Measurements from ENCODE around the gene CDK10. TPM values are rescaled to one million over a fixed set of nuclear protein-coding genes. Genes with fewer than 3 reads are reported as not detected.

Gene CDK10
- total RNA-seq, 5 donors from 2014 or later (not counting 1 experiment from before 2014, with no cell fraction given) = 108 to 163 (median 138) TPM

- peaks cover 6 to 12% (median 8%) of the 10 kb centered on the region in 3 donors for H3K4me1 Mint-ChIP-seq
- Histone ChIP-seq H3K27ac (ENCODE audit: low read length) (no peak overlapping the region), H3K27me3 (replicated peaks in 1 of 2; ENCODE audit: control insufficient read depth in 2 of 2, extremely low read depth in 1 of 2, insufficient read depth in 2 of 2, low read length in 1 of 2) (peaks cover 0 to 11% of the 10 kb centered on the region in 2 experiments), H3K4me3 (ENCODE audit: control insufficient read depth in 1 of 2, extremely low read depth in 1 of 2, low read length in 1 of 2) (no peak overlapping the region), H3K36me3 (ENCODE audit: control insufficient read depth in 2 of 2, extremely low read depth in 1 of 2, insufficient read depth in 1 of 2, low read length in 1 of 2) (peaks cover 0 to 4% of the 10 kb centered on the region in 2 donors), H3K9me3 (no peaks in the 10 kb centered on the region), H3K4me1 (ENCODE audit: control insufficient read depth in 1 of 2, extremely low read depth in 1 of 2, insufficient read depth in 2 of 2, low read length in 2 of 2) (peaks cover 0 to 35% of the 10 kb centered on the region in 2 experiments)
- no peaks in the 10 kb centered on the region for H3K27me3 Mint-ChIP-seq
- no peak for ATAC-seq (replicated peaks in 1 of 4)
- no peak for DNase-seq
- CTCF ChIA-PET = no interaction called here
- WGBS (ENCODE audit: insufficient coverage) = 92% methylated on average over 7 of the region's 9 CpGs
- H3K27ac Mint-ChIP-seq = no peak overlapping the region
- no peak overlapping the region for H3K4me3 Mint-ChIP-seq
- no peaks in the 10 kb centered on the region for H3K36me3 Mint-ChIP-seq
- POLR2A ChIA-PET = no interaction called here
- H3K9me3 Mint-ChIP-seq = no peaks in the 10 kb centered on the region
These were observed 21.2 kb downstream of the CDK10 start for GRCh38 chr16:89707695-89708094.

- H3K4me1 Mint-ChIP-seq = peaks cover 5 to 11% (median 8%) of the 10 kb centered on the region in 3 donors
- 91% methylated on average over 17 of the region's 19 CpGs for WGBS (ENCODE audit: insufficient coverage)
- CTCF ChIA-PET = interaction anchor here (0.7 to 1.1 kb wide), 2 partner anchors 29 to 152 kb away, joined by 3 read pairs; no protein-coding TSS in a partner anchor
These were observed 22.0 kb downstream of the CDK10 start for GRCh38 chr16:89708481-89708931.

DNA sequence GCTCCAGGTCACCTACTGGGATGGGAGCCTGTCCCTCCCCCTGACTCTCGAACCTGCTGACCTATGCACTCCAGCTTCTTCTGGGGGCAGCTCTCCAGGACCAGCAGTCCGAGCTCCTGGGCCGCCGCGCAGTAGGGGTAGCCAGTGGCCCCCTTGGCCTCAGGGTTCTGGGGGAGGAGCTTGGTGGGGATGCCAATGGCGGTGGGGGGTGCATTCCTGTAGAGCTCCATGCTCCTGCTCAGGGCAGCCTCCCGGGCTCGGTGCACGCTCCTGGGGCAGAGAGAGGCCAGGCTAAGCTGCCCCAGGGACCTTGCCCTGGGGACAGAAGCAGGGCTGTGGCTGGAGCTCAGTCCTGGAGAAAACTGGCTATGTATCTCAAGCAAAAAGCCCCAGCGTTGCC, 22.7 kb downstream of the CDK10 start:
- Mint-ChIP-seq H3K36me3 (no peaks in the 10 kb centered on the region), H3K27ac (no peak overlapping the region), H3K27me3 (no peaks in the 10 kb centered on the region), H3K9me3 (no peaks in the 10 kb centered on the region), H3K4me1 (peaks cover 5 to 11% (median 8%) of the 10 kb centered on the region in 3 donors), H3K4me3 (no peak overlapping the region)
- WGBS (ENCODE audit: insufficient coverage) = 87% methylated on average over 6 of the region's 10 CpGs
- Histone ChIP-seq H3K27me3 (replicated peaks in 1 of 2; ENCODE audit: control insufficient read depth in 2 of 2, extremely low read depth in 1 of 2, insufficient read depth in 2 of 2, low read length in 1 of 2) (peaks cover 0 to 12% of the 10 kb centered on the region in 2 experiments), H3K4me1 (ENCODE audit: control insufficient read depth in 1 of 2, extremely low read depth in 1 of 2, insufficient read depth in 2 of 2, low read length in 2 of 2) (peaks cover 0 to 31% of the 10 kb centered on the region in 2 experiments), H3K27ac (ENCODE audit: low read length) (no peak overlapping the region), H3K9me3 (no peaks in the 10 kb centered on the region), H3K36me3 (ENCODE audit: control insufficient read depth in 2 of 2, extremely low read depth in 1 of 2, insufficient read depth in 1 of 2, low read length in 1 of 2) (no peaks in the 10 kb centered on the region), H3K4me3 (ENCODE audit: control insufficient read depth in 1 of 2, extremely low read depth in 1 of 2, low read length in 1 of 2) (no peak overlapping the region)
- ChIA-PET POLR2A (no interaction called here), CTCF (interaction anchor here in 1 of 2 donors (1.1 kb wide), 1 partner anchor 151 kb away, joined by 3 read pairs; no protein-coding TSS in a partner anchor)
- no peak for DNase-seq
- ATAC-seq (replicated peaks in 1 of 4) = no peak

More at GRCh38 chr16:89708481-89708931, 22.0 kb downstream of the CDK10 start:
- peaks cover 0 to 12% of the 10 kb centered on the region in 2 experiments for H3K27me3 ChIP-seq (replicated peaks in 1 of 2; ENCODE audit: control insufficient read depth in 2 of 2, extremely low read depth in 1 of 2, insufficient read depth in 2 of 2, low read length in 1 of 2)
- H3K36me3 Mint-ChIP-seq = no peaks in the 10 kb centered on the region
- no peak overlapping the region for H3K4me3 Mint-ChIP-seq
- H3K4me3 ChIP-seq (ENCODE audit: control insufficient read depth in 1 of 2, extremely low read depth in 1 of 2, low read length in 1 of 2) = no peak overlapping the region
- no peaks in the 10 kb centered on the region for H3K9me3 ChIP-seq
- no peak for DNase-seq
- H3K27ac Mint-ChIP-seq = no peak overlapping the region
- no peak overlapping the region for H3K27ac ChIP-seq (ENCODE audit: low read length)
- peaks cover 0 to 31% of the 10 kb centered on the region in 2 experiments for H3K4me1 ChIP-seq (ENCODE audit: control insufficient read depth in 1 of 2, extremely low read depth in 1 of 2, insufficient read depth in 2 of 2, low read length in 2 of 2)
- H3K9me3 Mint-ChIP-seq = no peaks in the 10 kb centered on the region
- H3K36me3 ChIP-seq (ENCODE audit: control insufficient read depth in 2 of 2, extremely low read depth in 1 of 2, insufficient read depth in 1 of 2, low read length in 1 of 2) = peaks cover 0 to 3% of the 10 kb centered on the region in 2 donors
- no peaks in the 10 kb centered on the region for H3K27me3 Mint-ChIP-seq
- POLR2A ChIA-PET = no interaction called here
- ATAC-seq (replicated peaks in 1 of 4) = no peak

DNA sequence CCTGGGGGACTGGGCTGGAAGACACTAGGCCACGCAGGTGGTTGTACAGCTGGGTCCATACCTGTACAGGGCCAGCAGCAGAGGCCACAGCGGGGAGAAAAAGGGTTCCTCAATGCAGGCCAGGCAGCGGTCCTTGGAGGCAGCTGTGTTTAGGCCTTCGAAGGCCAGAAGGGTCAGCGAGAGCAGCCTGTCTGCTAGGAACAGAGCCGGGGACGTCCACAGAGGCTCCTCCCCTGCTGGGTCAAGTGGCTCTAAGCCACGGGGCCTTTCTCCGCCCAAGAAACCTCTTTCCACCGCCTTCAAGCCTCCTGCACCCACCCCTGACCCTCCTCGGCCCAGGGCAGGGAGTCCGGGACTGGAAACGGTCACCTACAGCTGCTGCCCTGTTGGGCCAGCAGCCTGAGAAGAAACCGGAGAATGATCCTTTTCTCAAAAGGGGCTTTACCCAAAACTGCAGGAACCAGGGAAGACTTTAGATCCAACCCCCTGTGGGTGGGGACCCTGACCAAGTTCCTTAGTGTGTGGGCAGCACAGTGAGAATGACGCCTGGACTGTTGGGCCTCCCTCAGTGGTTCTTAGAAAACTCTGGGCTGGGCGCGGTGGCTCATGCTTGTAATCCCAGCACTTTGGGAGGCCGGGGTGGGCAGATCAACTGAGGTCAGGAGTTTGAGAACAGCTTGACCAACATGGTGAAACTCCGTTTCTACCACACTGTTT, 23.4 kb downstream of the CDK10 start:
- POLR2A ChIA-PET = no interaction called here
- no peak for ATAC-seq (replicated peaks in 1 of 4)
- Mint-ChIP-seq H3K9me3 (no peaks in the 10 kb centered on the region), H3K27me3 (no peaks in the 10 kb centered on the region), H3K4me1 (peaks cover 5 to 11% (median 11%) of the 10 kb centered on the region in 3 donors), H3K4me3 (peak overlapping the region in 2 of 3 donors; percentile 13 to 28), H3K27ac (no peak overlapping the region), H3K36me3 (no peaks in the 10 kb centered on the region)
- Histone ChIP-seq H3K9me3 (no peaks in the 10 kb centered on the region), H3K36me3 (ENCODE audit: control insufficient read depth in 2 of 2, extremely low read depth in 1 of 2, insufficient read depth in 1 of 2, low read length in 1 of 2) (no peaks in the 10 kb centered on the region), H3K27ac (ENCODE audit: low read length) (no peak overlapping the region), H3K4me1 (ENCODE audit: control insufficient read depth in 1 of 2, extremely low read depth in 1 of 2, insufficient read depth in 2 of 2, low read length in 2 of 2) (peaks cover 0 to 31% of the 10 kb centered on the region in 2 experiments), H3K4me3 (ENCODE audit: control insufficient read depth in 1 of 2, extremely low read depth in 1 of 2, low read length in 1 of 2) (no peak overlapping the region), H3K27me3 (replicated peaks in 1 of 2; ENCODE audit: control insufficient read depth in 2 of 2, extremely low read depth in 1 of 2, insufficient read depth in 2 of 2, low read length in 1 of 2) (peaks cover 0 to 12% of the 10 kb centered on the region in 2 experiments)
- CTCF ChIA-PET = no interaction called here
- DNase-seq = no peak
- 90% methylated on average over 18 of the region's 19 CpGs for WGBS (ENCODE audit: insufficient coverage)

DNA sequence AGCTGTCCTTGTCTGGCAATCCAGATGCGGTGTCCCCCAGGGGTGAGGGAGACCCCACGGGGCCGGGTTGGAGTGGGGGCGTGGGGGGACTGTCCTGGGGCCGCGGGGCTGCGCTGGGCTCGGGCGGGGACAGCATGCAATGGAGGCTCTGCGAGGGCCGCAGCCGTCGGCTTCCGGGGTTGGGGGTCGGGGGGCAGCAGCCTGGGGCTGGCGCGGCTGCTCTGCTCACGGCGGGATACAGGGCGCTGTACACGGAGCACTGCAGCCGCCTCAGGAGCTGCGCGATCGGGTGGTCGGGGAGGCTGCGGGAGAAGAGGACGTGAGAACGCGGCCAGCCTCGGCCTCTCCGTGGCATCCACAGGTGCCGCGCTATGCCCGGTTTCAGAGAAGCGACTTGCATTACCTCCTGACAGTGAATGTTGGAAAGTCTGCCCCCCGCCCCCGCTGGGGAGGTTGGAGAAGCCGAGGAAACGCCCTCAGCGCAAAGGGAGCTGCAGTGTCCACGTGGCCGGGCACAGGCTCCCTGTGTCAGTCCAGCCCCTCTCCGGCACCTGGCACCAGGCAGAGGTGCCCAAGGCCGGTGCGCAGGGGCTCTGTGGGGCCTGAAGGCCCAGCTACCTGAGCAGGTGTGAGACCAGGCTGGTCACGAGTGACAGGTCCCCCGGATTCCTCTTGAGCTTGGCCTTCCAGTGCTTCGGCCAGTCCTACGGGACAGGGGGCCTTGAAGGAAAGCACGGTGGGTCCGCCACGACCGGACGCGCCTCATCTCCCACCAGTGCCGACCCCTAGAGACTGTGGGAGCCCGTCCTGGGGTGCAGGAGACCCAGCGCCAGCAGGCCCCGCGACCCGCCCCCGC, 24.4 kb downstream of the CDK10 start:
- no peaks in the 10 kb centered on the region for H3K27me3 Mint-ChIP-seq
- Histone ChIP-seq H3K27me3 (replicated peaks in 1 of 2; ENCODE audit: control insufficient read depth in 2 of 2, extremely low read depth in 1 of 2, insufficient read depth in 2 of 2, low read length in 1 of 2) (peaks cover 0 to 9% of the 10 kb centered on the region in 2 experiments), H3K27ac (ENCODE audit: low read length) (no peak overlapping the region), H3K9me3 (no peaks in the 10 kb centered on the region), H3K4me3 (ENCODE audit: control insufficient read depth in 1 of 2, extremely low read depth in 1 of 2, low read length in 1 of 2) (no peak overlapping the region), H3K4me1 (ENCODE audit: control insufficient read depth in 1 of 2, extremely low read depth in 1 of 2, insufficient read depth in 2 of 2, low read length in 2 of 2) (peaks cover 0 to 25% of the 10 kb centered on the region in 2 experiments), H3K36me3 (ENCODE audit: control insufficient read depth in 2 of 2, extremely low read depth in 1 of 2, insufficient read depth in 1 of 2, low read length in 1 of 2) (no peaks in the 10 kb centered on the region)
- ChIA-PET POLR2A (no interaction called here), CTCF (interaction anchor here in 1 of 2 donors (1.1 kb wide), 1 partner anchor 82 kb away, joined by 3 read pairs; no protein-coding TSS in a partner anchor)
- no peak overlapping the region for H3K4me3 Mint-ChIP-seq
- no peak overlapping the region for H3K27ac Mint-ChIP-seq
- 93% methylated on average over 55 of the region's 63 CpGs for WGBS (ENCODE audit: insufficient coverage)
- peaks cover 3 to 10% (median 9%) of the 10 kb centered on the region in 3 donors for H3K4me1 Mint-ChIP-seq
- H3K36me3 Mint-ChIP-seq = no peaks in the 10 kb centered on the region
- DNase-seq (no peak), ATAC-seq (replicated peaks in 1 of 4) (peak in 2 of 4 experiments; percentile 3 to 11)
- H3K9me3 Mint-ChIP-seq = no peaks in the 10 kb centered on the region

- peaks cover 0 to 9% of the 10 kb centered on the region in 2 experiments for H3K27me3 ChIP-seq (replicated peaks in 1 of 2; ENCODE audit: control insufficient read depth in 2 of 2, extremely low read depth in 1 of 2, insufficient read depth in 2 of 2, low read length in 1 of 2)
- Mint-ChIP-seq H3K4me3 (peak overlapping the region; percentile 53 to 64 (median 61)), H3K27me3 (no peaks in the 10 kb centered on the region), H3K9me3 (no peaks in the 10 kb centered on the region), H3K27ac (no peak overlapping the region), H3K36me3 (no peaks in the 10 kb centered on the region), H3K4me1 (peaks cover 0 to 7% (median 3%) of the 10 kb centered on the region in 3 donors)
- H3K9me3 ChIP-seq = no peaks in the 10 kb centered on the region
- CTCF ChIA-PET = interaction anchor here (0.5 to 1.1 kb wide), 2 partner anchors 81 to 133 kb away, joined by 3 to 4 read pairs; no protein-coding TSS in a partner anchor
- H3K27ac ChIP-seq (ENCODE audit: low read length) = no peak overlapping the region
- POLR2A ChIA-PET = no interaction called here
- ATAC-seq (replicated peaks in 1 of 4) (peak; percentile 83 to 89 (median 89)), DNase-seq (peak in 34 of 35 experiments; percentile 23 to 81 (median 57))
- no peaks in the 10 kb centered on the region for H3K36me3 ChIP-seq (ENCODE audit: control insufficient read depth in 2 of 2, extremely low read depth in 1 of 2, insufficient read depth in 1 of 2, low read length in 1 of 2)
- peaks cover 0 to 20% of the 10 kb centered on the region in 2 experiments for H3K4me1 ChIP-seq (ENCODE audit: control insufficient read depth in 1 of 2, extremely low read depth in 1 of 2, insufficient read depth in 2 of 2, low read length in 2 of 2)
- WGBS (ENCODE audit: insufficient coverage) = under 1% methylated on average over 30 of the region's 48 CpGs
- H3K4me3 ChIP-seq (ENCODE audit: control insufficient read depth in 1 of 2, extremely low read depth in 1 of 2, low read length in 1 of 2) = peak overlapping the region; percentile 48 to 55
These were observed 25.2 kb downstream of the CDK10 start for GRCh38 chr16:89711601-89712273.

Measured in T-cell (primary cell).